GM21390 (cell line): ENCODE results near the gene NQO1.
"Not testable (repeated sequence)": the region's sequence is repeated elsewhere in the genome, so short reads cannot be mapped to it uniquely, and the experiment has no call there.

ENCODE experiments used
- ATAC-seq: cut with Tn5 transposase; IDR thresholded peaks from one replicate; pipeline ENCODE4 v1.9.1; 2021; ENCODE audit not compliant: unreplicated experiment

Gene NQO1

GRCh38 chr16:69744363-69745231 lies 18.2 kb upstream of the NQO1 start:
- no peak for ATAC-seq

- ATAC-seq = no peak
Observed at GRCh38 chr16:69741951-69742904, 15.9 kb upstream of the NQO1 start.

- ATAC-seq = no peak
Observed at GRCh38 chr16:69741519-69741918, 15.2 kb upstream of the NQO1 start.

- ATAC-seq = no peak
Observed at GRCh38 chr16:69732101-69732500, 5.7 kb upstream of the NQO1 start.

- ATAC-seq = not testable (repeated sequence)
Observed at GRCh38 chr16:69731280-69731679, 4.9 kb upstream of the NQO1 start.

GRCh38 chr16:69729030-69729429 lies 2.7 kb upstream of the NQO1 start:
- not testable (repeated sequence) for ATAC-seq

- no peak for ATAC-seq
Observed at GRCh38 chr16:69727916-69728270, 1.5 kb upstream of the NQO1 start.

- ATAC-seq = no peak
Observed at GRCh38 chr16:69725480-69726312, 664 bp downstream of the NQO1 start.

GRCh38 chr16:69724981-69725479 lies 1.3 kb downstream of the NQO1 start:
- no peak for ATAC-seq

GRCh38 chr16:69724414-69724873 lies 1.9 kb downstream of the NQO1 start:
- no peak for ATAC-seq

GRCh38 chr16:69721441-69721957 lies 4.9 kb downstream of the NQO1 start:
- ATAC-seq = no peak

- ATAC-seq = no peak
Observed at GRCh38 chr16:69720822-69721430, 5.4 kb downstream of the NQO1 start.

GRCh38 chr16:69718111-69718764 lies 8.1 kb downstream of the NQO1 start:
- ATAC-seq = no peak

- ATAC-seq = no peak
Observed at GRCh38 chr16:69717066-69717465, 9.3 kb downstream of the NQO1 start.

GRCh38 chr16:69712914-69713581 lies 13.3 kb downstream of the NQO1 start:
- no peak for ATAC-seq

GRCh38 chr16:69712277-69712676 lies 14.1 kb downstream of the NQO1 start:
- no peak for ATAC-seq

- no peak for ATAC-seq
Observed at GRCh38 chr16:69711115-69711740, 15.1 kb downstream of the NQO1 start.

GRCh38 chr16:69709456-69710084 lies 16.8 kb downstream of the NQO1 start:
- ATAC-seq = no peak
